LNCaP clone FGC (cell line): ENCODE data around the gene ATXN10.
"Not testable (repeated sequence)": the region's sequence is repeated elsewhere in the genome, so short reads cannot be mapped to it uniquely, and the experiment has no call there.

Source experiments
- DNase-seq: peaks from one replicate; pipeline ENCODE4 v3.0.0-alpha.2; 2011; ENCODE audit warnings: low read depth
- H3K4me3 ChIP-seq: 2 replicates; pipeline ENCODE4 v1.5.1; 2011; ENCODE audit warnings: mild to moderate bottlenecking, low read depth, low read length, control low read depth
- TF ChIP-seq, protein P1 (sequence below): IDR thresholded peaks from 2 replicates; pipeline ENCODE4 v1.5.1; 2012; ENCODE audit warnings: mild to moderate bottlenecking; ENCODE audit not compliant: control insufficient read depth, insufficient read depth; ENCODE audit errors: extremely low read depth

ATXN10 gene

DNA sequence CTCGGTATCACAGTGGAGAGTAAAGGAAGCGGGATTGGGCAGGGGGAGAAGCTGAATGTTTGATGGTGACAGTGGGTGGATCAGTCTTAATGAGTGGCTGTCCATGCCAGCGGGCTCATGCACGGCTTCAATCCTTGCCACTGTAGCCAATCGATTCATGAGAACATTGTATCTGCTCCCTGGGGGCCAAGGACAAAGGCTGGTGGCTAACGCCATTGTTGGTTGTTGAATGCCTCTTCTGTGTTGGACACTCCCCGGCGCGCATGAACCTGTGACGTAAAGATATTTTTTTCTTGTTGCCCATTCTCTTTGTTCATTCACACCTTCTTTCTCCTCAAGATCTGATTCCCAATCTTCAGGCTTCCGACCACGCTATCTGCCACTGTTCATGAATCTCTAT, 20.9 kb upstream of the ATXN10 start:
- DNase-seq = no peak
- TF ChIP-seq, protein P1, sequence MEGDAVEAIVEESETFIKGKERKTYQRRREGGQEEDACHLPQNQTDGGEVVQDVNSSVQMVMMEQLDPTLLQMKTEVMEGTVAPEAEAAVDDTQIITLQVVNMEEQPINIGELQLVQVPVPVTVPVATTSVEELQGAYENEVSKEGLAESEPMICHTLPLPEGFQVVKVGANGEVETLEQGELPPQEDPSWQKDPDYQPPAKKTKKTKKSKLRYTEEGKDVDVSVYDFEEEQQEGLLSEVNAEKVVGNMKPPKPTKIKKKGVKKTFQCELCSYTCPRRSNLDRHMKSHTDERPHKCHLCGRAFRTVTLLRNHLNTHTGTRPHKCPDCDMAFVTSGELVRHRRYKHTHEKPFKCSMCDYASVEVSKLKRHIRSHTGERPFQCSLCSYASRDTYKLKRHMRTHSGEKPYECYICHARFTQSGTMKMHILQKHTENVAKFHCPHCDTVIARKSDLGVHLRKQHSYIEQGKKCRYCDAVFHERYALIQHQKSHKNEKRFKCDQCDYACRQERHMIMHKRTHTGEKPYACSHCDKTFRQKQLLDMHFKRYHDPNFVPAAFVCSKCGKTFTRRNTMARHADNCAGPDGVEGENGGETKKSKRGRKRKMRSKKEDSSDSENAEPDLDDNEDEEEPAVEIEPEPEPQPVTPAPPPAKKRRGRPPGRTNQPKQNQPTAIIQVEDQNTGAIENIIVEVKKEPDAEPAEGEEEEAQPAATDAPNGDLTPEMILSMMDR = no peak
- H3K4me3 ChIP-seq = no peak overlapping the region

DNA sequence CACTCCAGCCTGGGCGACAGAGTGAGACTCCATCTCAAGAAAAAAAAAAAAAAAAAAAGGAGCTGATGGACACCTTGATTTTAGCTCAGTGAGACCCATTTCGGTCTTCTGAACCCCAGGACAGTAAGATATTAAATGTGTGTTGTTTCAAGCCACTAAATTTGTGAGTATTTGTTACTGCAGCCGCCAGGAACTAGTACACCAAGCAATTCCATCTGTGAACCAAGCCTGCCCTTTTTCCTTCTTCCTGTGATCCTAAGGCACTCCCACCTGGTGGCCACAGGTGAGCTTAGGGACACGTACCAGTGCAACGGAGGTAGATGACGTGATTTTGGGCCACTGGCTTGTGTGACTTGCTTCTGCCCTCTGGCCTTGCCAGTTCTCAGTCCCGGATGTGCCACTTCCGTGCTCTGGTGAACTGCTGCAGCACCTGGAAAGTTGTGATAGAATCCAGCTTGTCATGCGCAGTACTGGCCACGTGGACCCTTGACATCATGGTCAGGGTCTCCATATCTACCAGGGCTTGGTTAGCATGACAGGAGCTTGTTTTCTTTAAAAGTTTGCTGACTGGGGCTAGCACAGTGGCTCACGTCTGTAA, 19.6 kb upstream of the ATXN10 start:
- no peak for DNase-seq
- TF ChIP-seq, protein P1 = no peak
- no peak overlapping the region for H3K4me3 ChIP-seq

DNA sequence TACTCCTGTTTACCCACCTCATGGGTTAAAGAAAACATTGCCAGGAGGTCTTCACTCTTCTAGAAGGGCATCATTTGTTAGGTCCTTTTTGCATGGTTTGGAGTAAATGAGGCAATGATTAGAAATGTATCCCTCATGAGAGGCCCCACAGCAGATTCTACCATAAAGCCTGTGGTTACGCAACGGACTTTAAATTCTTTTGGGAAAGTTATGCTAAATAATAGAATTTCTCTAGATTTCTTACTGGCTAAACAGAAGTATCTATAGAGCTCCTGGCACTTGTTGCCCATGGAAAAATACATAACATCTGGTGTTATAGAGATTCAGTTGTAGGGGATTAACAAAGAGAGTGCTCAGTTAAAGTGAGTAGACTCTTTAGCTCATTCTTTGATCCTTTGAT, 15.1 kb upstream of the ATXN10 start:
- TF ChIP-seq, protein P1 = no peak
- no peak overlapping the region for H3K4me3 ChIP-seq
- no peak for DNase-seq

DNA sequence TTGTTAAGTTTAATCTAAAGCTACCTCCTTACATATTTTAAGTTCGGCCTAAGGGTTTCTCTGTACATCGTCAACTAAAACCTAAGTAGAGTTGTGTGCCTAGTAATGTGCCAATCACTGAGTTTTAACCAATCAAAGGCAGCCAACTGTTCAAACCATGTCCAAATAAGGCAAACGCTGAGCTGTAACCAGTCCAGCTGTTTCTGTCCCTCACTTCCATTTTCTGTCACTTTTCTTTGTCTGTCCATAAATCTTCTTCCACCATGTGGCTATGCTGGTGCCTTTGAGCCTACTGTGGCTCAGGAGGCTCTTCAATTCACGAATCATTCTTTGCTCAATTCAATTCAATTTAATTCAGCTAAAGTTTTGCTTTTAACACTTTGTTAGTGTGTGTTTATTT, 13.9 kb upstream of the ATXN10 start:
- TF ChIP-seq, protein P1 = no peak
- H3K4me3 ChIP-seq = no peak overlapping the region
- DNase-seq = no peak

DNA sequence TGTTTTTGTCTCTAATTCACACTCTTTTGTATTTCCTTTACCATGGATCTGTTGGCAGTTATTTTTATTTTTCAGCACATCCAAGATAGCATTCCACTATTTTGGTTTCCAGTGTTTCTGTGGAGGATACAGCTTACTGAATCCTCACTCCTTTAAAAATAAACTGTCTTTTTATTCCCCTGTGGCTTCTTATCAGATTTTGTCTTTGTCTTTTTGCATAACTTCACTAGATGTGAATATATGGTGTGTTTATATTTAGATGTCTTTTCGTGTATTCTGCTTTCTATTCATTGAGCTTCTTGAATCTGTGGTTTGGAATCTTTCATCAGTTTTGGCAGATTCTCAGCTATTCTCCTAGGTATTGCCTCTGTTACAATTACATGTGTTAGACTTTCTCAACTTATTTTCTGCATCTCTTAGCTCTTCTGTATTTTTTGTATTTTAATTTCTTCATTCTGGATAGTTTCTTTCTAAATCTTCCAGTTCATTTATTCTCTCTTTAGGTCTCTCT, 7.4 kb upstream of the ATXN10 start:
- H3K4me3 ChIP-seq = no peak overlapping the region
- DNase-seq = no peak
- TF ChIP-seq, protein P1 = no peak

DNA sequence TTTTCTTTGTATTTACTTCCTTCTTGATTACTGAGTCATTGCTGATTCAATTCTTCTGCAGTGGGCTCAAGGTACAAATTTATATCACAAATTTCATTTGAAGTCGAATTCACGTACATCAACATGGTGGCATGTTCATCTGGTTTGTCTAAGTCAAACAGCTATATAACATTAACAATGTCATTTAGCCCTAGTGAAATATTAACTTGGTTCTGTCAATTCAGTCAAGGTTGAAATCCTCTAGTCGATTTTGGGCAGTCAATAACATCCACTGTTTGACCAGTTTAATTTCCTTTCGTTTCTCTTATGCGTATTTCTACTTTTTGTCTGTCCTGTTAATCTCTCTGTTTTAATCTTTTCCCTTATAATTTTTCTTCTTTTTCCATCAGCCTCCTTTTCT, 4.1 kb upstream of the ATXN10 start:
- DNase-seq = no peak
- TF ChIP-seq, protein P1 = no peak
- no peak overlapping the region for H3K4me3 ChIP-seq

DNA sequence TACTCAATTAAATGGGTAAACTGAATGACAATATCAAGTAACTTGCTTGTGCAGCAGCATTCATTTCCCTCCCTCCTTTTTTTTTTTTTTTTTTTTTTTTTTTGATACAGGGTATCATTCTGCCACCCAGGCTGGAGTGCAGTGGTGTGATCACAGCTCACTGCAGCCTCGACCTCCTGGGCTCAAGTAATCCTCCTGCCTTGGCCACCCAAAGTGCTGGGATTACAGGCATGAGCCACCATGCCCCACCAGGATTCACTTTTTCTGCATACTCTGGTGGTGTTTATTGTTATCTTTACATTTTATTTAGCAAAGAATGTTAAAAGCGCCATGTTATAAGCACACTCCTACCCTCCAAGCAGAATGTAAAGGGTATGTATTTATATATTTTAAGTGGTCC, 1.3 kb upstream of the ATXN10 start:
- not testable (repeated sequence) for H3K4me3 ChIP-seq, DNase-seq
